Measurements from ENCODE around the gene MPZL1. TPM values are rescaled to one million over a fixed set of nuclear protein-coding genes. Genes with fewer than 3 reads are reported as not detected.

The MPZL1 gene
- total RNA-seq, 1 donor from 2014 or later, result 85.5 TPM

GRCh38 chr1:167749741-167750140 lies 28.0 kb downstream of the MPZL1 start:
- H3K36me3 ChIP-seq (ENCODE audit: control insufficient read depth, insufficient read depth, low read length), result no peaks in the 10 kb centered on the region
- no peak overlapping the region for H3K4me3 ChIP-seq (ENCODE audit: low read depth, low read length)
- TF ChIP-seq CTCF (IDR thresholded peaks at IDR 0.05; ENCODE audit: insufficient read depth, low read length, poor library complexity, severe bottlenecking), result no peak
- no peaks in the 10 kb centered on the region for H3K27me3 ChIP-seq (ENCODE audit: control insufficient read depth, insufficient read depth, low read length)
- DNase-seq (ENCODE audit: low read depth), result no peak

GRCh38 chr1:167750641-167751040 lies 28.9 kb downstream of the MPZL1 start:
- no peaks in the 10 kb centered on the region for H3K27me3 ChIP-seq (ENCODE audit: control insufficient read depth, insufficient read depth, low read length)
- H3K36me3 ChIP-seq (ENCODE audit: control insufficient read depth, insufficient read depth, low read length), result no peaks in the 10 kb centered on the region
- TF ChIP-seq CTCF (IDR thresholded peaks at IDR 0.05; ENCODE audit: insufficient read depth, low read length, poor library complexity, severe bottlenecking), result no peak
- H3K4me3 ChIP-seq (ENCODE audit: low read depth, low read length), result no peak overlapping the region
- DNase-seq (ENCODE audit: low read depth), result no peak

GRCh38 chr1:167751676-167752075 lies 29.9 kb downstream of the MPZL1 start:
- DNase-seq (ENCODE audit: low read depth), result no peak
- Histone ChIP-seq H3K36me3 (ENCODE audit: control insufficient read depth, insufficient read depth, low read length) (no peaks in the 10 kb centered on the region), H3K27me3 (ENCODE audit: control insufficient read depth, insufficient read depth, low read length) (no peaks in the 10 kb centered on the region), H3K4me3 (ENCODE audit: low read depth, low read length) (no peak overlapping the region)
- TF ChIP-seq CTCF (IDR thresholded peaks at IDR 0.05; ENCODE audit: insufficient read depth, low read length, poor library complexity, severe bottlenecking), result no peak

GRCh38 chr1:167752219-167752985 lies 30.6 kb downstream of the MPZL1 start:
- H3K27me3 ChIP-seq (ENCODE audit: control insufficient read depth, insufficient read depth, low read length), result no peaks in the 10 kb centered on the region
- no peak overlapping the region for H3K4me3 ChIP-seq (ENCODE audit: low read depth, low read length)
- no peak for DNase-seq (ENCODE audit: low read depth)
- H3K36me3 ChIP-seq (ENCODE audit: control insufficient read depth, insufficient read depth, low read length), result no peaks in the 10 kb centered on the region
- TF ChIP-seq CTCF (IDR thresholded peaks at IDR 0.05; ENCODE audit: insufficient read depth, low read length, poor library complexity, severe bottlenecking), result no peak

GRCh38 chr1:167755654-167756053 lies 33.9 kb downstream of the MPZL1 start:
- no peak for DNase-seq (ENCODE audit: low read depth)
- no peaks in the 10 kb centered on the region for H3K27me3 ChIP-seq (ENCODE audit: control insufficient read depth, insufficient read depth, low read length)

More at GRCh38 chr1:167755654-167756053, 33.9 kb downstream of the MPZL1 start:
- no peak for TF ChIP-seq CTCF (IDR thresholded peaks at IDR 0.05; ENCODE audit: insufficient read depth, low read length, poor library complexity, severe bottlenecking)
- Histone ChIP-seq H3K36me3 (ENCODE audit: control insufficient read depth, insufficient read depth, low read length) (no peaks in the 10 kb centered on the region), H3K4me3 (ENCODE audit: low read depth, low read length) (no peak overlapping the region)
